ENCODE data around the gene OVAAL. TPM values are rescaled to one million over a fixed set of nuclear protein-coding genes. Genes with fewer than 3 reads are reported as not detected.

Gene OVAAL
- total and polyA plus RNA-seq, 2 of the 8 experiments (the other 6 are each of a cell fraction or from before 2014, with no cell fraction given): not detected

GRCh38 chr1:180590889-180591288, 32.1 kb downstream of the OVAAL start (continued):
- TF ChIP-seq CHD7 (IDR thresholded peaks at IDR 0.05; ENCODE audit: insufficient replicate concordance, low read length): no peak
- TF ChIP-seq YY1 (IDR thresholded peaks at IDR 0.05; ENCODE audit: low read depth, low read length): no peak
- TF ChIP-seq RBBP5 (IDR thresholded peaks at IDR 0.05; ENCODE audit: borderline replicate concordance, low read depth, low read length): no peak
- TF ChIP-seq CBX8 (IDR thresholded peaks at IDR 0.05; ENCODE audit: borderline replicate concordance, low read depth, low read length): no peak
- no peak for TF ChIP-seq SAP30 (IDR thresholded peaks at IDR 0.05; ENCODE audit: insufficient read depth, insufficient replicate concordance, low read length)
- TF ChIP-seq ATF3 (IDR thresholded peaks at IDR 0.05; ENCODE audit: insufficient read depth, low read depth, low read length): no peak
- no peak for TF ChIP-seq MAFK (IDR thresholded peaks at IDR 0.05; ENCODE audit: low read depth, low read length)
- no peak for TF ChIP-seq JUN (IDR thresholded peaks at IDR 0.05; ENCODE audit: low read depth, low read length)
- TF ChIP-seq SP4 (IDR thresholded peaks at IDR 0.05; ENCODE audit: low read length): no peak
